Measurements from ENCODE around the gene FYN.

The FYN gene

GRCh38 chr6:111765763-111766162, 107.5 kb downstream of the FYN start:
- no peak overlapping the region for H3K4me3 ChIP-seq (ENCODE audit: low read length)
- H3K27me3 ChIP-seq (ENCODE audit: control insufficient read depth, low read length): no peaks in the 10 kb centered on the region
- no peaks in the 10 kb centered on the region for H3K36me3 ChIP-seq (ENCODE audit: control insufficient read depth, low read length)
- no peaks in the 10 kb centered on the region for H4K20me1 ChIP-seq (ENCODE audit: control insufficient read depth, insufficient read depth, low read depth, low read length)
- H3K4me2 ChIP-seq (ENCODE audit: low read length): no peak overlapping the region
- no peaks in the 10 kb centered on the region for H3F3A ChIP-seq (ENCODE audit: control insufficient read depth, insufficient read depth)
- no peak overlapping the region for H3K27ac ChIP-seq (ENCODE audit: low read depth, low read length)
- TF ChIP-seq EZH2phosphoT487 (IDR thresholded peaks at IDR 0.05; ENCODE audit: borderline replicate concordance, low read length) (no peak), CTCF (IDR thresholded peaks at IDR 0.05; ENCODE audit: low read depth, low read length, poor library complexity, severe bottlenecking) (no peak)
- H3K4me1 ChIP-seq (ENCODE audit: control insufficient read depth, low read length): peaks cover 6% of the 10 kb centered on the region
- no peaks in the 10 kb centered on the region for H3K79me2 ChIP-seq (ENCODE audit: control insufficient read depth, low read length)
- no peaks in the 10 kb centered on the region for H3K9me3 ChIP-seq (ENCODE audit: control insufficient read depth, insufficient read depth, low read length)
- H3K9me2 ChIP-seq (replicated peaks; ENCODE audit: control insufficient read depth, low read length): no peaks in the 10 kb centered on the region

GRCh38 chr6:111764238-111765175, 108.7 kb downstream of the FYN start:
- H3F3A ChIP-seq (ENCODE audit: control insufficient read depth, insufficient read depth): no peaks in the 10 kb centered on the region
- no peaks in the 10 kb centered on the region for H3K9me2 ChIP-seq (replicated peaks; ENCODE audit: control insufficient read depth, low read length)
- peaks cover 6% of the 10 kb centered on the region for H3K4me1 ChIP-seq (ENCODE audit: control insufficient read depth, low read length)
- H3K79me2 ChIP-seq (ENCODE audit: control insufficient read depth, low read length): no peaks in the 10 kb centered on the region
- no peaks in the 10 kb centered on the region for H4K20me1 ChIP-seq (ENCODE audit: control insufficient read depth, insufficient read depth, low read depth, low read length)
- H3K36me3 ChIP-seq (ENCODE audit: control insufficient read depth, low read length): no peaks in the 10 kb centered on the region
- H3K9me3 ChIP-seq (ENCODE audit: control insufficient read depth, insufficient read depth, low read length): no peaks in the 10 kb centered on the region
- no peak overlapping the region for H3K4me3 ChIP-seq (ENCODE audit: low read length)
- no peaks in the 10 kb centered on the region for H3K27me3 ChIP-seq (ENCODE audit: control insufficient read depth, low read length)
- no peak overlapping the region for H3K4me2 ChIP-seq (ENCODE audit: low read length)
- H3K27ac ChIP-seq (ENCODE audit: low read depth, low read length): no peak overlapping the region
- no peak for TF ChIP-seq CTCF (IDR thresholded peaks at IDR 0.05; ENCODE audit: low read depth, low read length, poor library complexity, severe bottlenecking)
- TF ChIP-seq EZH2phosphoT487 (IDR thresholded peaks at IDR 0.05; ENCODE audit: borderline replicate concordance, low read length): no peak

GRCh38 chr6:111763381-111763780, 109.9 kb downstream of the FYN start:
- Histone ChIP-seq H3K4me2 (ENCODE audit: low read length) (no peak overlapping the region), H3K79me2 (ENCODE audit: control insufficient read depth, low read length) (no peaks in the 10 kb centered on the region)

More at GRCh38 chr6:111763381-111763780, 109.9 kb downstream of the FYN start:
- no peaks in the 10 kb centered on the region for H3K9me2 ChIP-seq (replicated peaks; ENCODE audit: control insufficient read depth, low read length)
- TF ChIP-seq CTCF (IDR thresholded peaks at IDR 0.05; ENCODE audit: low read depth, low read length, poor library complexity, severe bottlenecking) (no peak), EZH2phosphoT487 (IDR thresholded peaks at IDR 0.05; ENCODE audit: borderline replicate concordance, low read length) (no peak)
- no peaks in the 10 kb centered on the region for H3K27me3 ChIP-seq (ENCODE audit: control insufficient read depth, low read length)
- H3K4me3 ChIP-seq (ENCODE audit: low read length): no peak overlapping the region
- H3K27ac ChIP-seq (ENCODE audit: low read depth, low read length): no peak overlapping the region
- H3K36me3 ChIP-seq (ENCODE audit: control insufficient read depth, low read length): no peaks in the 10 kb centered on the region
- H3K4me1 ChIP-seq (ENCODE audit: control insufficient read depth, low read length): peaks cover 6% of the 10 kb centered on the region
- no peaks in the 10 kb centered on the region for H3K9me3 ChIP-seq (ENCODE audit: control insufficient read depth, insufficient read depth, low read length)
- H3F3A ChIP-seq (ENCODE audit: control insufficient read depth, insufficient read depth): no peaks in the 10 kb centered on the region
- H4K20me1 ChIP-seq (ENCODE audit: control insufficient read depth, insufficient read depth, low read depth, low read length): no peaks in the 10 kb centered on the region

Measured in DOHH2 (cell line).